DMS153 treated with DMSO at 0.1 percent for 48 hours (cell line): ENCODE measurements around the gene PLGRKT.
"Not testable (repeated sequence)": the region's sequence is repeated elsewhere in the genome, so short reads cannot be mapped to it uniquely, and the experiment has no call there.

Source experiments
- DNase-seq: peaks from one replicate; lab custom pipeline; 2025; ENCODE audit not compliant: unreplicated experiment; lab: John Stamatoyannopoulos, UW

The PLGRKT gene

GRCh38 chr9:5388026-5388819 lies 49.5 kb downstream of the PLGRKT start:
- DNase-seq, result no peak

- DNase-seq, result no peak
Measured at GRCh38 chr9:5384436-5384835, 53.3 kb downstream of the PLGRKT start.

- no peak for DNase-seq
Measured at GRCh38 chr9:5382479-5382878, 55.2 kb downstream of the PLGRKT start.

- no peak for DNase-seq
Measured at GRCh38 chr9:5375790-5376477, 61.8 kb downstream of the PLGRKT start.

GRCh38 chr9:5375091-5375490 lies 62.6 kb downstream of the PLGRKT start:
- DNase-seq, result no peak

- DNase-seq, result no peak
Measured at GRCh38 chr9:5364294-5365024, 73.3 kb downstream of the PLGRKT start.

- no peak for DNase-seq
Measured at GRCh38 chr9:5361326-5362010, 76.3 kb downstream of the PLGRKT start.

- DNase-seq, result no peak
Measured at GRCh38 chr9:5360341-5360740, 77.4 kb downstream of the PLGRKT start.

- no peak for DNase-seq
Measured at GRCh38 chr9:5357431-5358105, 80.2 kb downstream of the PLGRKT start.

- DNase-seq, result no peak
Measured at GRCh38 chr9:5355817-5356216, 81.9 kb downstream of the PLGRKT start.

GRCh38 chr9:5355226-5355625 lies 82.5 kb downstream of the PLGRKT start:
- DNase-seq, result no peak

- no peak for DNase-seq
Measured at GRCh38 chr9:5354184-5354583, 83.5 kb downstream of the PLGRKT start.

- no peak for DNase-seq
Measured at GRCh38 chr9:5352637-5353248, 85.0 kb downstream of the PLGRKT start.

- not testable (repeated sequence) for DNase-seq
Measured at GRCh38 chr9:5338992-5339981, 98.4 kb downstream of the PLGRKT start, which contains the start of gene RLN1. Gene RLN1, minus strand, starts transcription at chr9:5339876. Its CDS starts 130 bp downstream, at chr9:5339746.

GRCh38 chr9:5336688-5337087 lies 101.0 kb downstream of the PLGRKT start:
- no peak for DNase-seq

- DNase-seq, result not testable (repeated sequence)
Measured at GRCh38 chr9:5331276-5331675, 106.4 kb downstream of the PLGRKT start.

- peak; percentile 73 for DNase-seq
Measured at GRCh38 chr9:5326893-5327548, 110.7 kb downstream of the PLGRKT start.

GRCh38 chr9:5326187-5326586 lies 111.5 kb downstream of the PLGRKT start:
- DNase-seq, result no peak
